DOHH2 (cell line): ENCODE measurements around the gene SLC50A1.
A peak's percentile ranks its signal among the peaks of the same experiment; 100 is the strongest.

ENCODE experiments used
- H3F3A ChIP-seq: fragments of 200-600 bp; sonication (generic), shearing (Covaris generic); 2 replicates; pipeline ENCODE4 v1.6.0; 2016; ENCODE audit warnings: antibody characterized with exemption, mild to moderate bottlenecking; ENCODE audit not compliant: control insufficient read depth, insufficient read depth
- H3K27ac ChIP-seq: fragments of 200-600 bp; sonication (generic); 2 replicates; pipeline ENCODE4 v1.5.1; 2014; ENCODE audit warnings: low read depth, mild to moderate bottlenecking, low read length, moderate library complexity
- H3K27me3 ChIP-seq: fragments of 200-600 bp; sonication (generic); 2 replicates; pipeline ENCODE4 v1.6.1; 2014; ENCODE audit warnings: mild to moderate bottlenecking, low read length, mixed read lengths; ENCODE audit not compliant: control insufficient read depth
- H3K36me3 ChIP-seq: fragments of 200-600 bp; sonication (generic); 2 replicates; pipeline ENCODE4 v1.6.1; 2014; ENCODE audit warnings: mild to moderate bottlenecking, low read length, moderate library complexity, mixed read lengths; ENCODE audit not compliant: control insufficient read depth
- H3K4me1 ChIP-seq: fragments of 200-600 bp; sonication (generic); 2 replicates; pipeline ENCODE4 v1.6.1; 2014; ENCODE audit warnings: mild to moderate bottlenecking, low read length, mixed read lengths; ENCODE audit not compliant: control insufficient read depth
- H3K4me2 ChIP-seq: fragments of 200-600 bp; sonication (generic); 2 replicates; pipeline ENCODE4 v1.6.0; 2014; ENCODE audit warnings: mild to moderate bottlenecking, low read length, moderate library complexity
- H3K4me3 ChIP-seq: fragments of 200-600 bp; sonication (generic); 2 replicates; pipeline ENCODE4 v1.5.1; 2014; ENCODE audit warnings: mild to moderate bottlenecking, low read length, mixed read lengths
- H3K79me2 ChIP-seq: fragments of 200-600 bp; sonication (generic); 2 replicates; pipeline ENCODE4 v1.6.1; 2014; ENCODE audit warnings: mild to moderate bottlenecking, low read length, mixed read lengths; ENCODE audit not compliant: control insufficient read depth
- H3K9me2 ChIP-seq: fragments of 200-600 bp; sonication (generic); replicated peaks from 2 replicates; pipeline ENCODE4 v1.6.1; 2014; ENCODE audit warnings: mild to moderate bottlenecking, low read length, mixed read lengths; ENCODE audit not compliant: control insufficient read depth
- H3K9me3 ChIP-seq: fragments of 200-600 bp; sonication (generic); 2 replicates; pipeline ENCODE4 v1.6.1; 2014; ENCODE audit warnings: antibody characterized with exemption, low read length, mixed read lengths; ENCODE audit not compliant: control insufficient read depth, insufficient read depth
- H4K20me1 ChIP-seq: fragments of 200-600 bp; sonication (generic); 2 replicates; pipeline ENCODE4 v1.6.0; 2014; ENCODE audit warnings: low read depth, mild to moderate bottlenecking, antibody characterized with exemption, low read length, moderate library complexity; ENCODE audit not compliant: control insufficient read depth, insufficient read depth
- CTCF ChIP-seq: fragments of 200-600 bp; sonication (generic); IDR thresholded peaks from one replicate; pipeline ENCODE4 v1.5.1; 2014; ENCODE audit warnings: antibody characterized with exemption, mild to moderate bottlenecking, low read depth, low read length; ENCODE audit not compliant: poor library complexity, severe bottlenecking
- EZH2phosphoT487 ChIP-seq: fragments of 200-600 bp; sonication (generic); IDR thresholded peaks from 2 replicates; pipeline ENCODE4 v1.6.1; 2017; ENCODE audit warnings: borderline replicate concordance, mild to moderate bottlenecking, antibody characterized with exemption, low read length, moderate library complexity, mixed read lengths

SLC50A1 gene

GRCh38 chr1:155173478-155174323 lies 38.0 kb downstream of the SLC50A1 start, which contains the start of gene TRIM46:
TRIM46 (plus strand) TSS chr1:155173849; CDS start chr1:155173967, 118 bp downstream.
- Histone ChIP-seq H4K20me1 (no peaks in the 10 kb centered on the region), H3F3A (peaks cover 17% of the 10 kb centered on the region; the same call in 1 of the 2 replicates), H3K9me2 (no peaks in the 10 kb centered on the region), H3K9me3 (no peaks in the 10 kb centered on the region), H3K27ac (peak within 1 kb of the TSS; percentile 61), H3K36me3 (peaks cover 43% of the 10 kb centered on the region), H3K79me2 (peaks cover 20% of the 10 kb centered on the region), H3K4me2 (peak within 1 kb of the TSS; percentile 76), H3K4me1 (peaks cover 37% of the 10 kb centered on the region), H3K4me3 (peak within 1 kb of the TSS; percentile 90), H3K27me3 (no peaks in the 10 kb centered on the region)
- no peak for TF ChIP-seq EZH2phosphoT487
- TF ChIP-seq CTCF = no peak

GRCh38 chr1:155174324-155175280 lies 39.0 kb downstream of the SLC50A1 start:
- Histone ChIP-seq H3K27ac (no peak overlapping the region), H3K36me3 (peaks cover 37% of the 10 kb centered on the region), H3K4me1 (peaks cover 45% of the 10 kb centered on the region), H3F3A (peaks cover 13% of the 10 kb centered on the region; the same call in 1 of the 2 replicates), H3K9me3 (no peaks in the 10 kb centered on the region), H3K4me3 (peak overlapping the region; percentile 90), H3K27me3 (no peaks in the 10 kb centered on the region), H3K4me2 (peak overlapping the region; percentile 76), H4K20me1 (no peaks in the 10 kb centered on the region), H3K9me2 (no peaks in the 10 kb centered on the region), H3K79me2 (peaks cover 20% of the 10 kb centered on the region)
- TF ChIP-seq EZH2phosphoT487 (no peak), CTCF (no peak)

GRCh38 chr1:155175281-155175926 lies 39.8 kb downstream of the SLC50A1 start:
- Histone ChIP-seq H3F3A (peaks cover 13% of the 10 kb centered on the region; the same call in 1 of the 2 replicates), H3K4me2 (no peak overlapping the region), H3K27ac (no peak overlapping the region), H3K9me3 (no peaks in the 10 kb centered on the region), H3K4me1 (peaks cover 45% of the 10 kb centered on the region), H3K27me3 (no peaks in the 10 kb centered on the region), H4K20me1 (no peaks in the 10 kb centered on the region), H3K36me3 (peaks cover 36% of the 10 kb centered on the region), H3K4me3 (no peak overlapping the region), H3K79me2 (peaks cover 20% of the 10 kb centered on the region), H3K9me2 (no peaks in the 10 kb centered on the region)
- TF ChIP-seq EZH2phosphoT487 (no peak), CTCF (no peak)
